ENCODE measurements around the gene RASA2. TPM values are rescaled to one million over a fixed set of nuclear protein-coding genes. Genes with fewer than 3 reads are reported as not detected.

Gene RASA2
- total and polyA plus RNA-seq, 8 donors: 3.2 to 10.7 (median 5.7) TPM

DNA sequence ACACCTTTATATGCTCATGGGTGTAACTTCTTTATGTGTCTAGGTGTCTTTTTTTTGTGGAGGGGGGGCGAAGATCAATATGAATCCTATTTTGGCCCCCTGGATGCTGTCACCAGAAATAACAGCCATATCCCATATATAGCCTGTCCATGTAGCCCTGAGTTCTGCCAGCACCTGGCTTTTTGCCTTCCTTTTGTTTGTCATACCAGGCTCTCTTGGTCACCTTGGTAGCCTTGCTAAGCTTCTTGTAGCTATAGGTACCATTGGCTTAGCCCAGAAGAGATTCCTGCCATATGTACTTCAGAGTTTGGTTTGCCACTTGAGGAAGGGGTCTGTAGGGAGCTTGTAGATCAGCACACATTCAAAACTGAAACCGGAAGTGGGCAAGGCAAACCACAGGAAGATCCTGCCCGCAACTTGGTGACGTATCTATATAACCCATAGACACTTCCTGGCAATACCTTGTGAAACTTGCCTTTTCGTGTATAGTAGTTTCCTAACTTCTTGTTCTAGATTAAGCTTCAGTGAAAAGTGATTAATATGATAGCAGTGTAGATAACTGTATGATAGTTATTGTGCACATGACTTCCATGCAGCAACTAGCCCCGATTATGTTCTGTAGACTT, 11.9 kb downstream of the RASA2 start:
- TF ChIP-seq, protein P1, sequence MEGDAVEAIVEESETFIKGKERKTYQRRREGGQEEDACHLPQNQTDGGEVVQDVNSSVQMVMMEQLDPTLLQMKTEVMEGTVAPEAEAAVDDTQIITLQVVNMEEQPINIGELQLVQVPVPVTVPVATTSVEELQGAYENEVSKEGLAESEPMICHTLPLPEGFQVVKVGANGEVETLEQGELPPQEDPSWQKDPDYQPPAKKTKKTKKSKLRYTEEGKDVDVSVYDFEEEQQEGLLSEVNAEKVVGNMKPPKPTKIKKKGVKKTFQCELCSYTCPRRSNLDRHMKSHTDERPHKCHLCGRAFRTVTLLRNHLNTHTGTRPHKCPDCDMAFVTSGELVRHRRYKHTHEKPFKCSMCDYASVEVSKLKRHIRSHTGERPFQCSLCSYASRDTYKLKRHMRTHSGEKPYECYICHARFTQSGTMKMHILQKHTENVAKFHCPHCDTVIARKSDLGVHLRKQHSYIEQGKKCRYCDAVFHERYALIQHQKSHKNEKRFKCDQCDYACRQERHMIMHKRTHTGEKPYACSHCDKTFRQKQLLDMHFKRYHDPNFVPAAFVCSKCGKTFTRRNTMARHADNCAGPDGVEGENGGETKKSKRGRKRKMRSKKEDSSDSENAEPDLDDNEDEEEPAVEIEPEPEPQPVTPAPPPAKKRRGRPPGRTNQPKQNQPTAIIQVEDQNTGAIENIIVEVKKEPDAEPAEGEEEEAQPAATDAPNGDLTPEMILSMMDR (IDR thresholded peaks at IDR 0.05): no peak
- WGBS, 2 donors: 85 to 88% methylated on average over 6 of the region's 6 CpGs
- Histone ChIP-seq H3K27me3 (no peaks in the 10 kb centered on the region), H3K9me3 (no peaks in the 10 kb centered on the region), H3K36me3 (no peaks in the 10 kb centered on the region), H3K4me3 (no peak overlapping the region), H3K27ac (no peak overlapping the region), H3K4me1 (peaks cover 0 to 9% (median 0%) of the 10 kb centered on the region in 3 donors)
- peak in 1 of 6 donors; percentile 37 for DNase-seq
- ATAC-seq: peak in 3 of 4 donors; percentile 56 to 86 (median 69)
- intact Hi-C loops (cut with DNase I): no loop called here
- no peak for FAIRE-seq

DNA sequence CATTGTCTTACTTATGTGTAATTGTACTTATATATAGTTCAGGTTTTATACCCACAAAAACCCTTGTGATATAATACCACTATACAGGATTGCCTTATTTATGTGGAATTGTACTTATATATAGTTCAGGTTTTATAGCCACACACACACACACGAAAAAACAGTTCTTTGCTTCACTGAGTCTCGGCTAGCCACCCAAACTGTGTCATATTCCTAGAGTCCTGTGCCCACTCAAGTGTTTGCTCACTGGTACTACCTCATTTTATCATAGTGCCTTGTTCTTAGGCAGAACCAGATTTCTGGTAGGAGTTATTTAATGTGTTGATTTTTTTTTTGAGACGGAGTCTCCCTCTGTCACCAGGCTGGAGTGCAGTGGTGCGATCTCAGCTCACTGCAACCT, 12.5 kb downstream of the RASA2 start:
- TF ChIP-seq, protein P1 (IDR thresholded peaks at IDR 0.05): no peak
- no peak overlapping the region for H3K4me3 ChIP-seq
- intact Hi-C loops (cut with DNase I): no loop called here
- peak overlapping the region in 1 of 4 donors; percentile 17 for H3K27ac ChIP-seq
- H3K4me1 ChIP-seq: peaks cover 0 to 9% (median 0%) of the 10 kb centered on the region in 3 donors
- FAIRE-seq (no peak), DNase-seq (no peak), ATAC-seq (no peak)
- WGBS, 2 donors: 95 to 97% methylated on average over 4 of the region's 4 CpGs
- no peaks in the 10 kb centered on the region for H3K27me3 ChIP-seq
- H3K9me3 ChIP-seq: no peaks in the 10 kb centered on the region
- no peaks in the 10 kb centered on the region for H3K36me3 ChIP-seq

DNA sequence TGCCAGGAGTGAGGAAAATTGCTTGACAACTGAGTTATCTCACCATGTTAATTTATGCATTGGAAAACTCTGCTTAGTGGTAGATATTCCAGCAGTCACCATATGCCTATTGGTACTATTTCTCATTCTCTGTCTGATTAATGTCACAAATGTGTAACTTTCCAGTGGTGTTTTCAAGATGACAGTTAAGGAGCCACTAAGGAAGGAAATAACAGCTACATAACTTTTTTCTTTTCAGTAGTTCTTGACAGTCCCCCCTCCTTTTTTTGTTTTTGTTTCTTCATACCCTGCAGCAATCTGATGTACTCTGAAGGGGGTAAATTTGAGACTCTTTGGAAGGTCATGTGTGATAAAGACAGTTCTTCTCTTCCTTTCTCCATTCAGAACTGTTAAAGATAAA, 13.1 kb downstream of the RASA2 start:
- no peak for FAIRE-seq

DNA sequence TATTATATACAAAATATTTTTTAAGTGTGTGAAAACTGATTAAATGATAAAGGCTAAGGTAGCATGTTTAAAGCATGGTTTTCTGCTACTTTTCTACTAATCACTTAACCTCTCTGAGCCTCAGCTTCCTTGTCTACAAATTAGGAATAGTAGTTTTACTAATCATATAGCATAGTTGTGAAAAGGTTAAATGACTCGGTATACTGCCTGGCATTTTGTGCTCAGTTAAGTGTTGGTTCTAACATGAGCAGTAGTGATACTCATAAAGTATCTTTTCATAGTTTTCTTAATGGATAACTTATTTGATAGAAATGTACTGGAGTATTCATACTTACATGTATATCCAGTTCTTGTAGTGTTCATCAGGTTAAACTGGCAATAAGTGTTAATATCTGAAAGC, 13.6 kb downstream of the RASA2 start:
- no peak for DNase-seq
- Histone ChIP-seq H3K9me3 (no peaks in the 10 kb centered on the region), H3K4me3 (no peak overlapping the region), H3K27ac (no peak overlapping the region), H3K4me1 (peaks cover 0 to 9% (median 0%) of the 10 kb centered on the region in 3 donors), H3K36me3 (no peaks in the 10 kb centered on the region), H3K27me3 (no peaks in the 10 kb centered on the region)
- 82 to 95% methylated on average over 1 of the region's 1 CpG for WGBS, 2 donors
- FAIRE-seq: no peak
- TF ChIP-seq, protein P1 (IDR thresholded peaks at IDR 0.05): no peak
- intact Hi-C loops (cut with DNase I): no loop called here
- ATAC-seq: no peak

More for the DNA sequence above, 13.1 kb downstream of the RASA2 start:
- Histone ChIP-seq H3K27me3 (no peaks in the 10 kb centered on the region), H3K27ac (no peak overlapping the region), H3K4me1 (peaks cover 0 to 9% (median 0%) of the 10 kb centered on the region in 3 donors), H3K9me3 (no peaks in the 10 kb centered on the region), H3K4me3 (no peak overlapping the region), H3K36me3 (no peaks in the 10 kb centered on the region)
- ATAC-seq (no peak), DNase-seq (no peak)
- intact Hi-C loops (cut with DNase I): no loop called here
- TF ChIP-seq, protein P1 (IDR thresholded peaks at IDR 0.05): no peak

DNA sequence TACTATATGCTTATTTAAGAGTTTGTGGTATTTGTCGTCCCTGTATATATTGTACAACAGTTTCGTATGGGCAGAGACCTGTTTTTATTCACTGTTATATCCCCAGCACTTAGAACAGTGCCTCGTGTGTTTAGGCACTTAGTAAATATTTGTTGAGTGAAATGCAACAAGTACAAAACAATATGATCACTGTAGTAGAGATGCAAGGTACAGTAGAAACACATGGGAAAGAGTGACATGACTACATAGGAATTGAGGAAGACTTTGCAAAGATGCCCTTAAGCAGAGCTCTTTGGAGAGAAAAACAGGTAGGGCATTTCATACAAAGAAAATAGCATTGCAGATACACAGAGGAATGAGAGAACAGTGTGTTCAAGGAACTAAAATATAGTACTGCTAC, 18.3 kb downstream of the RASA2 start:
- no peak overlapping the region for H3K27ac ChIP-seq
- DNase-seq: no peak
- TF ChIP-seq, protein P1 (IDR thresholded peaks at IDR 0.05): no peak
- H3K27me3 ChIP-seq: no peaks in the 10 kb centered on the region
- H3K4me1 ChIP-seq: peaks cover 0 to 6% (median 3%) of the 10 kb centered on the region in 3 donors
- intact Hi-C loops (cut with DNase I): no loop called here
- no peak for ATAC-seq
- H3K9me3 ChIP-seq: no peaks in the 10 kb centered on the region
- H3K36me3 ChIP-seq: no peaks in the 10 kb centered on the region
- H3K4me3 ChIP-seq: no peak overlapping the region
- no peak for FAIRE-seq
- 84 to 89% methylated on average over 3 of the region's 3 CpGs for WGBS, 2 donors
